VCaP (cell line): ENCODE measurements around the gene HIVEP3.

ENCODE experiments used
- H3K27ac ChIP-seq: fragments of 450-650 bp; 2 replicates; pipeline ENCODE4 v1.5.1; 2017
- CTCF ChIP-seq: fragments of 450-650 bp; conservative IDR thresholded peaks from 2 replicates; pipeline ENCODE4 v1.5.1; 2017; ENCODE audit warnings: mild to moderate bottlenecking, moderate library complexity

The HIVEP3 gene

GRCh38 chr1:41713141-41713540 lies 205.6 kb downstream of the HIVEP3 start:
- no peak for TF ChIP-seq CTCF
- H3K27ac ChIP-seq = no peak overlapping the region

DNA sequence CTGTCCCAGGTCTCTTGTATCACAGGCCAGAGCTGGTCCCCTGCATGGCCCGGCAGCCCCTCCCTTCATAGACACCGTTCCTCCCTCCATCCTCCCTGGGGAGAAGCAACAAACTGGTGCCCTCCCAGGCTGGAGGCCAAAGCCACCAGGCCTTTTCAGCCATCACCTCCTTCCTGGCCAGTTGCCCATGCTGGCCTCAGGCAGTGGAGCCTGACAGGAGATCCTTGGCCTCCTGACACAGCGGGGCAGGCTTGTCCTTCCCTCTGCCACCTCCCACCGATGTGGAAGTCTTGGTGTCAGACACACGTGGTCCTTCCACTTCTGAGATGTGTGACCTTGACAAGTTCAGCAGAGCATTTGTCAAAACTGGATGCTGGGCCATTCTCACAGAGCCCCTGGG lies 206.0 kb downstream of the HIVEP3 start:
- TF ChIP-seq CTCF = no peak
- no peak overlapping the region for H3K27ac ChIP-seq

DNA sequence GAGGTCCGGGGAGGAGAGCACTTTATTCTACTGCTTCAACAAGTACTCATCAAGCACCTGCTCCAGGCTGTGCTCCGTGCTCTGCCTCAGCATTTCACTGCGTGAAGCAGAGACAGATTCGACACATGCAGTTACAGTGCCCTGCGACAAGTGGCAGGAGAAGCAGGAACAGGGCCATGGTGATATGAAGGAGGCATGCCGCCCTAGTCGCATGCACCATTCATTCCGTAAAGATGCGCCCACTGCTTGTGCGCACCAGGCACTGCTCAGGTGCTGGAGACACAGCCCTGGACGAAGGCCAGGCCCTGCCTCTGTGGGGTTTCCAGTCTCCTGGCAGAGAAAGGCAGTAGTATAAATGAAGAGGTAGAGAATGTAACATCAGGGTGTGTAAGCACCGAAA lies 206.6 kb downstream of the HIVEP3 start:
- H3K27ac ChIP-seq = no peak overlapping the region

DNA sequence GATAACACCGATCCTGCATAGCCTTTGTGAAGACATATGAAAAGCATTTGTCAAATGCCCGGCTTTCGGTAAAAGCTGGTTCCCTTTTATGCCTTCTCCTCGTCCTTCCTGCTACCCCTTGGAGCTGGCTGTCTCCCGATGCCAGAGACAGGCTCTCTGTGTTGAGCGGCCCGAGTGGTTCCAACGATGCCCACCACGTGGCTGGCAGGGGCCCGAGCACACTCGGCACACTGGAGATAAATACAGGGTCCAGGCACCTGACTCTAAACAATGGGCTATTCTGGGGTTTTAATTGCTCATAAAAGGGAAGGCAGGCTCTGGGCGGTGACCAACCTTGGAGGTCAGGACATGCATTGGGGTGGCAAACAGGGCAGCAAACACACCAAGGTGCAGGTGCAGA lies 207.1 kb downstream of the HIVEP3 start:
- no peak overlapping the region for H3K27ac ChIP-seq
- TF ChIP-seq CTCF = no peak

More for the DNA sequence above, 206.6 kb downstream of the HIVEP3 start:
- no peak for TF ChIP-seq CTCF

DNA sequence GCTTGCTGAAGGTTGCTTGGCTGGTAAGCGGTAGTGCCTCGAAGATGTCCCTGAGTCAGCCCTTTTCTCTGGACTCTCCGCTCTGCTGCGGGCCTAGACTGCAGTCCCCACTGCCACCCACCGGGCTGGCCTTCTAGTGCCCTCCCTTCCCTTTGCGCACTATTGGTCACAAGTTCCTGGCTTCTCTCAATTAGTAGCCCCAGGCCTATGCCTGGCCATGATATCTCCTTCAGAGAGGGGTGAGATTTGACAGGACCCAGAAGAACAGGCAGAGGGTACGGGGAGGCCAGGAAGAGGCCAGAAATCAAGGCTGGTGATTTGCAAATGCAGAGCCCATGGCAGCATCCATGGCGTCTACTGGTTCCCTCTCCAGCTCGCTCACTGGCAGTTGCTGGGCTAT lies 207.7 kb downstream of the HIVEP3 start:
- TF ChIP-seq CTCF = no peak

DNA sequence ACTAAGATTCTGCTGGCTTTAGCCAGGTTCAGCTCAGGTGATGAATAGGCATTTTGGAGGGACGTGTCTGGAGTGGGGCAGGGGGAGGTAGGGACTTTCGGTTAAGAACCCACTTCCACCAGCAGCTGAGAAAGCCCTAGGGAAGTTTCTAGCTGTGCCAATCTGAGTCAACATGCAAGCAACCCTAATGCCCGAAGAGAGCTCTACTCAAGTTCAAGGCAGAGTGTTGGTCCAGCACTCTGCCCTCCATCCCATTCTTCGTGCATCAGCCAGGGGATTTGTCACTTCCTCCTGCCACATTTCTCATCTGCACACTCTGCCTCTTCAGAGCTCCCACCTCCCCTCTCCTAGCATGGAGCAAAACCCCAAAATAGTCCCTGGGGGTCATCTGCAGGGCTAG lies 208.8 kb downstream of the HIVEP3 start:
- TF ChIP-seq CTCF = no peak
- no peak overlapping the region for H3K27ac ChIP-seq

More for the DNA sequence above, 207.7 kb downstream of the HIVEP3 start:
- no peak overlapping the region for H3K27ac ChIP-seq

GRCh38 chr1:41709331-41709730 lies 209.4 kb downstream of the HIVEP3 start:
- no peak for TF ChIP-seq CTCF
- H3K27ac ChIP-seq = no peak overlapping the region

DNA sequence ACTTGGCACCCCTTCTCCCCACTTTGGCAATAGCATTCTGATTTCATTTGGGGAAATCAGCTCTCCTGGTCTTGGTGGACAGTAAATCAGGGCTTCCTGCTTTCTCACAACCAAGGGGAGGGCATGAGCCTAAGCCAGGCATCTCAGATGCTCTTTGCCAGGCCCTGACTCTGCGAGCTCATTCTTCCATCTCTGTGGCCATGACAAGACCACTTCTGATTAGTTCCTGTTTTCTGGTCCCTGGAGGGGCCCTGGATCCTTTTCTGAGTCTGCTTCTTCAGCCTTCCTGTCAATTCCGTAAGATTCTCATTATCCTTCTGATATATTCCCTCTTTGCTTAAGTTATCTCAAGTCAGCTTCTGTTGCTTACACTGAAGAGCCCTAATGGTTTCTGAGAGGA lies 210.4 kb downstream of the HIVEP3 start:
- no peak for TF ChIP-seq CTCF
- H3K27ac ChIP-seq = no peak overlapping the region
